ENCODE measurements around the gene KRTAP10-3. TPM values are rescaled to one million over a fixed set of nuclear protein-coding genes. Genes with fewer than 3 reads are reported as not detected.

The KRTAP10-3 gene
- polyA plus RNA-seq, 1 of the 3 experiments (the other 2 are of a cell fraction), result not detected

- TF ChIP-seq YY1 (IDR thresholded peaks at IDR 0.05; ENCODE audit: low read depth) (no peak), CHD2 (IDR thresholded peaks at IDR 0.05; ENCODE audit: low read length, partially characterized antibody) (no peak), RFX5 (IDR thresholded peaks at IDR 0.05; ENCODE audit: low read length) (no peak), PBX3 (IDR thresholded peaks at IDR 0.05) (no peak), SMC3 (IDR thresholded peaks at IDR 0.05; ENCODE audit: low read depth, low read length) (no peak), GATA2 (CRISPR knock-in tag; IDR thresholded peaks at IDR 0.05) (no peak), SIN3A (IDR thresholded peaks at IDR 0.05; ENCODE audit: borderline replicate concordance, low read depth, low read length) (no peak), RXRA (IDR thresholded peaks at IDR 0.05; ENCODE audit: borderline replicate concordance, low read depth) (no peak), TAF1 (IDR thresholded peaks at IDR 0.05; ENCODE audit: borderline replicate concordance, low read depth, low read length) (no peak), CTCF (IDR thresholded peaks at IDR 0.05) (no peak), JUND (IDR thresholded peaks at IDR 0.05) (no peak), POLR2AphosphoS5 (IDR thresholded peaks at IDR 0.05; ENCODE audit: low read depth, low read length) (no peak), ZBTB33 (IDR thresholded peaks at IDR 0.05; ENCODE audit: borderline replicate concordance, low read depth) (no peak), NFIC (IDR thresholded peaks at IDR 0.05; ENCODE audit: borderline replicate concordance) (no peak), RAD21 (IDR thresholded peaks at IDR 0.05; ENCODE audit: low read length) (no peak), ELF1 (IDR thresholded peaks at IDR 0.05) (no peak), FOXJ3 (CRISPR knock-in tag; IDR thresholded peaks at IDR 0.05) (no peak)
- TF ChIP-seq, protein P1, sequence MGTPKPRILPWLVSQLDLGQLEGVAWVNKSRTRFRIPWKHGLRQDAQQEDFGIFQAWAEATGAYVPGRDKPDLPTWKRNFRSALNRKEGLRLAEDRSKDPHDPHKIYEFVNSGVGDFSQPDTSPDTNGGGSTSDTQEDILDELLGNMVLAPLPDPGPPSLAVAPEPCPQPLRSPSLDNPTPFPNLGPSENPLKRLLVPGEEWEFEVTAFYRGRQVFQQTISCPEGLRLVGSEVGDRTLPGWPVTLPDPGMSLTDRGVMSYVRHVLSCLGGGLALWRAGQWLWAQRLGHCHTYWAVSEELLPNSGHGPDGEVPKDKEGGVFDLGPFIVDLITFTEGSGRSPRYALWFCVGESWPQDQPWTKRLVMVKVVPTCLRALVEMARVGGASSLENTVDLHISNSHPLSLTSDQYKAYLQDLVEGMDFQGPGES (IDR thresholded peaks at IDR 0.05; ENCODE audit: low read depth, low read length), result no peak
- ChIA-PET CTCF (interaction anchor here (1.3 kb wide), 1 partner anchor 280 kb away, joined by 4 read pairs; no protein-coding TSS in a partner anchor), POLR2A (no interaction called here)
- Histone ChIP-seq H3K4me3 (ENCODE audit: low read depth in 2 of 2, low read length in 1 of 2) (no peak overlapping the region), H3K79me2 (ENCODE audit: insufficient read depth) (peaks cover 8% of the 10 kb centered on the region; the same call in 1 of the 2 replicates), H3K9me2 (no peaks in the 10 kb centered on the region), H3K4me1 (ENCODE audit: control insufficient read depth in 1 of 2, insufficient read depth in 2 of 2, low read depth in 1 of 2, low read length in 1 of 2) (peaks cover 0 to 15% of the 10 kb centered on the region in 2 experiments; a peak in 1 of 4 replicates), H3K4me2 (no peak overlapping the region), H3K27me3 (ENCODE audit: insufficient read depth) (no peaks in the 10 kb centered on the region), H3K27ac (ENCODE audit: low read depth in 2 of 2, low read length in 1 of 2) (no peak overlapping the region), H3F3A (replicated peaks; ENCODE audit: insufficient read depth) (no peaks in the 10 kb centered on the region), H2AFZ (ENCODE audit: low read depth) (no peak overlapping the region), H4K20me1 (ENCODE audit: insufficient read depth) (no peaks in the 10 kb centered on the region), H3K9ac (no peak overlapping the region), H3K36me3 (replicated peaks in 1 of 2; ENCODE audit: control insufficient read depth in 1 of 2, insufficient read depth in 2 of 2, low read length in 1 of 2) (no peaks in the 10 kb centered on the region), H3K9me3 (no peaks in the 10 kb centered on the region)
- DNase-seq, result no peak
- WGBS (ENCODE audit: low lambda C conversion rate), result 81% methylated on average over 9 of the region's 15 CpGs
These were observed 45.0 kb downstream of the KRTAP10-3 start for GRCh38 chr21:44513389-44514217.

Data from SK-N-SH (cell line).